Eye (tissue), 1 donor: Measurements from ENCODE around the gene OR4F15.
"Not testable (repeated sequence)": the region's sequence is repeated elsewhere in the genome, so short reads cannot be mapped to it uniquely, and the experiment has no call there.

ENCODE experiments used
- DNase-seq: peaks from one replicate; pipeline ENCODE4 v3.0.0-alpha.2; 2015

Gene OR4F15, protein sequence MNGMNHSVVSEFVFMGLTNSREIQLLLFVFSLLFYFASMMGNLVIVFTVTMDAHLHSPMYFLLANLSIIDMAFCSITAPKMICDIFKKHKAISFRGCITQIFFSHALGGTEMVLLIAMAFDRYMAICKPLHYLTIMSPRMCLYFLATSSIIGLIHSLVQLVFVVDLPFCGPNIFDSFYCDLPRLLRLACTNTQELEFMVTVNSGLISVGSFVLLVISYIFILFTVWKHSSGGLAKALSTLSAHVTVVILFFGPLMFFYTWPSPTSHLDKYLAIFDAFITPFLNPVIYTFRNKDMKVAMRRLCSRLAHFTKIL

DNA sequence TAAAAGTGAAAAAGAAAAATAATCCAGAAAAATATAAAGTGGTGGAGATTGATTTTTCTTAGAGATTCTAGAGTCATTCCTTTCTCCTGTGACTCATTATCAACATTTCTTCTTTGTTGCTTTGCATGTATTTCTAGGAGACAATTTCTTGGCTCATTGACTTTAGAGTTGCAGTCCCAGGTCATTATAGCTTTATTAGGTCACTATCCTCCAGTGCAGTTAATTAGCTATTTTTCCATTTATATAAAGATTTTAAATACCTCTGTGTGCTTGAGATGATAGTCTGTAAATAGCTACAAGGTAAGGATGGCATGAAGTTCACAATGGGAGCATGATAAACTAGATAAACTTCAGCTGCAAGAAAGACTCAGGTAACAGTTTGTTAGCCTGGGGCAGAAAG, at the start of gene OR4F15:
OR4F15 (plus strand) TSS at position 301 of the 400 bp plus-strand sequence. CDS start 5,985 bp downstream, outside the sequence.
- DNase-seq: no peak

DNA sequence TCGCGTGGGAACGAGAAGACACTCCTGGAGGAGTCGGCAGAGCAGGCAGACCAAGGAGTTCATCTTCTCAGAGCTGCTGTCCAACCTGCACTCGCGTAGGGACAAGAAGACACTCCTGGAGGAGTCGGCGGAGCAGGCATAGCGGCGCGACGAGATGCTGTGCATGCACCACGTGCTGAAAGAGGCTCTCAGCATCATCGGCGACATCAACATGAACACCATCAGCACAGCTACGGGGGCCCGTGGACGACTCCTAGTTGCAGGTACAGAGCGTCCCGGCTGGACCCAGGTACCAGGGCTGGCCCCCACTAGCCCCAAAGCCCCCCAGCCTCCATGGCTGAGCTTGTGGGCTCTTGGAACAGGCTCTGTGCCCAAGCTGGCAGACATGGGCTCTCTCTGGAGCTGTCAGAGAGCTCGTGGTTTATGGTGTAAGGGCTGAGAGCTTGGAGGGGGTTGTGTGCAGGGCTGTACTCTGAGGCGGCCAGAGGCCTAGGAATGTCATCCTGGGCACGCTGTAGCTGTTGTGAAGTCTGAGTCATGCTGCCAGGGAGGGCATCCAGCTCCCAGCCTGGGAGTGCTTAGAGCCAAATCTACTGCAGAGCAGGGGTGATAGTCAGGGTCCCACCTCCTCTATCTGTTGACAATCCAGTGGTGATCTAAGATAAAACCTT, 47.2 kb upstream of the OR4F15 start:
- DNase-seq: not testable (repeated sequence)

GRCh38 chr15:101765340-101765671, 46.7 kb upstream of the OR4F15 start:
- DNase-seq: not testable (repeated sequence)

- no peak for DNase-seq
These were observed 46.1 kb upstream of the OR4F15 start for GRCh38 chr15:101765772-101766456.

GRCh38 chr15:101767083-101767640, 44.8 kb upstream of the OR4F15 start:
- DNase-seq: not testable (repeated sequence)

GRCh38 chr15:101772921-101773320, 39.1 kb upstream of the OR4F15 start:
- no peak for DNase-seq

DNA sequence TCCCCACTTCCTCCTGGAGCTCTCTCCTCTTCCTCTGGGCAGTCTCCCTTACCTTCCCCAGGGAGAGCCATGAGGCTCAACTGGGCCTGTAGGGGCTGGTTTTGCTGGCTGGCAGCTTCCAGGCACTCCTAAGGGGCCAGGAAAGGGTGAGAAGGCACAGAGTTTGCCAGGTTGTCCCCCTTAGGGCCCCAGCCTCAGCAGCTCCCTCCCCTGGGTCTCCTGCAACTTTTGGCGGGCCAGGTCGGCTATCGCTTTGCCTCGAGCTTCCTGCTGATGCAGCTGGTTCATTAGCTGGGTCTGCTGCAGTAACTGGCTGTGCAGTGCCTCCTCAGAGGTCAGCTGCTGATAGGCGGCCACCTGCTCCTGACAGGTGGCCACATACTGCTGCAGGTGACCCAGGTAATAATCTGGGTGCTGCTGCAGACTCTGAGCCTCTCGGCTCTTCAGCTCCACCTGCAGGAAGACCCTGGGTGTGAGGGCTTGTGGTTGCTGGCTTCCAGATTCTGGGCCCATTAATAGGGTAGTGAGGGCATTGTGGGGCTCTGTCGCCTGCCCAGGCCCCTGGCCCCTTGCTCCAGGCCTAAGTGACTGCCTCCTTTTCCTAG, 38.4 kb upstream of the OR4F15 start:
- DNase-seq: no peak

- DNase-seq: no peak
These were observed 36.9 kb upstream of the OR4F15 start for GRCh38 chr15:101775136-101775535.

DNA sequence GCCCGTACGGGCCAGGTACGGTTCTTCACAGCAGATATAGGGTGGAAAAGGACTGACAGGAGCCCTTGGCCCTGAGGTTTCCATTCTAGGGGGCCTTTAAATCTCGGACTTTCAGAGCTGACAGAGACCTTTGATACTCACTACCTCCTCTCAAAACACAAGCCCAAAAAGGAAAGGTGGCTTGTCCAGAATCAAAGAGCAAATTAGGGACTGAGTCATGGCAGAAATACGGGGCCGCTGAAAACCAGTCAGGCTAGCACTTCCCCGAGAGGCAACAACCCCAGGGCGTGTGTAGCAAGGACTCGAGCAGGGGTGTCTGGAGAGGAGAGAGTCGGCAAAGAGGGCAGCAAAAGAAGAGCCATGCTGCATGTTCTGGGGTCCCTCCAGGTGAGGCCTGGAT, 33.4 kb upstream of the OR4F15 start:
- not testable (repeated sequence) for DNase-seq

DNA sequence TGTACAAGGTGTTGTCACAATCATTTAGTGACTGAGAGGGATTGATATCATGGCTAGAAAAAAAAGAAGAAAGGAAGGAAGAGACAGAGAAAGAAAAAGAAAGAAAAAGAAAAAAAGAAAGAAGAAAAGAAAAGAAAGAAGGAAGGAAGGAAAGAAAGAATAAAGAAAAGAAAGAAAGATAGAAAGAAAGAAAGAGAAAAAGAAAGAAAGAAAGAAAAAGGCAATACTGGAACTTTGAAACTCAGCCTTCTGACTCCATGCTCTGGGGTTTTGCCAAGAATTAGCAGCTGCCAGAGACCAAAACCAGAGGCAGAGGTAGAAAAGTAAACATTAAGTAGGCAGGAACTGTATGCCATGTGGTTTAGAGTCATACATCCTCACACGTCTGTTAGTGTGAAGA, 31.8 kb upstream of the OR4F15 start:
- DNase-seq: not testable (repeated sequence)

GRCh38 chr15:101781928-101782327, 30.1 kb upstream of the OR4F15 start:
- DNase-seq: no peak

DNA sequence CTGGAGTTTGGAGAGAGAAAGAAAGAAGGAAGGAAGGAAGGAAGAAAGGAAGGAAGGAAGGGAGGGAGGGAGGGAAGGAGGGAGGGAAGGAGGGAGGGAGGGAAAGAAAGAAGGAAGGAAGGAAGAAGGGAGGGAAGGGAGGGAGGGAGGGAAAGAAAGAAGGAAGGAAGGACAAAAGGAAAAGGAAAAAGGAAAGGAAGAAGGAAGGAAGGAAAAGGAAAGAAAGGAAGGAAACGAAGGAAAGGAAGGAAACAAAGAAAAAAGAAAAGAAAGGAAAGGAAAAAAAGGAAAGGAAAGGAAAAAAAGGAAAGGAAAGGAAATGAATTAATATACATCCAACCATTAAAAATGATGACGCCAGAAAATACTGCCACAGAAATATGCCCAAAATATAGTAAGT, 27.4 kb upstream of the OR4F15 start:
- DNase-seq: no peak

GRCh38 chr15:101786422-101786821, 25.6 kb upstream of the OR4F15 start:
- not testable (repeated sequence) for DNase-seq

DNA sequence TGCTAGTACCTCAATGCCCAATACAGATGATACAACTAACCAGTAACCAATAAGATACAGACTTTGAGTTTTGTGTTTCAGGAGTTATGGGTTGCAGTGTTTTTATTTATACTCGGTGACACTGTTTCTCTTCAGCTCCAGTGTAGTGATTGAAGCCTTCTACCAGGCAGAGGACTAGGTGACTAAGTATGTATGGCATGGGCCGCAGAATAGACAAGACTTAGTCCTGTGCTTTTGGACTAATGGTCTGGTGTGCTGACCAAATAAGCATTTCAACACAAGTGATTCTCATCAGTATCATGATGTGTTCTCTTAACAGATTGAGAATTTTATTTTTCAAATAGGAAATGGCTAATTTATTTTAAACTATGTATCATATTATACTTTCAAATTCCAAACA, 24.0 kb upstream of the OR4F15 start:
- DNase-seq: not testable (repeated sequence)

GRCh38 chr15:101788503-101789269, 23.3 kb upstream of the OR4F15 start:
- DNase-seq: not testable (repeated sequence)

DNA sequence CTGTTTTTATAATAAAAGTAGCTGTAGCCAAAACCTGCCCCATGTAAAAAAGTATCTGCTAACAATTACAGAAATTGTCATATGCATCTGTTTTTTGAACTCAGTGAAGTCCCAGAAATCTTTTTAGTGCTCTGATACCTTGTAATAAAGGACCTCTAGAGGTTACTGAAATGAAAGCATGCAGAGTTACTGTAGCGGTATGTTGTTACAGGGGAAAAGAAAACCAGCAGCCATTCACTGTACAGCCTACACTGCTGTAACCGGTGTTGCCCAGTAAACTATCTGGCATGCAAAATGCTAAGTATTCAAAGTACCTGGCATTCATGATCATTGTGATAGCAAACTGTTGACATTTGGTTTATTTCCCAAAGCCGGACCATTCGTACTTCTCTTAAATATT, 21.3 kb upstream of the OR4F15 start:
- not testable (repeated sequence) for DNase-seq

- DNase-seq: not testable (repeated sequence)
These were observed 18.0 kb upstream of the OR4F15 start for GRCh38 chr15:101793981-101794380.

- DNase-seq: no peak
These were observed 16.5 kb upstream of the OR4F15 start for GRCh38 chr15:101795455-101795854.

DNA sequence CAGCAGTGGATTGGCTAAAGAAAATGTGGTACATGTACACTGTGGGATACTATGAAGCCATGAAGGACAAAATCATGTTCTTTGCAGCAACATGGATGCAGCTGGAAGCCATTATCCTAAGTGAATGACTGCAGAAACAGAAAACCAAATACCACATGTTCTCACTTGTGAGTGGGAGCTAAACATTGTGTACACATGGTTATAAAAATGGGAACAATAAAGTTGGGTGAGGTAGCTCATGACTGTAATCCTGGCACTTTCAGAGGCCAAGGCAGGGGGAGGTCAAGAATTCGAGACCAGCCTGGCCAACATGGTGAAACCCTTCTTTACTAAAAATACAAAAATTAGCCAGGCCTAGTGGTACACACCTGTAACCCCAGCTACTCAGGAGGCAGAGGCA, 12.3 kb upstream of the OR4F15 start:
- no peak for DNase-seq

DNA sequence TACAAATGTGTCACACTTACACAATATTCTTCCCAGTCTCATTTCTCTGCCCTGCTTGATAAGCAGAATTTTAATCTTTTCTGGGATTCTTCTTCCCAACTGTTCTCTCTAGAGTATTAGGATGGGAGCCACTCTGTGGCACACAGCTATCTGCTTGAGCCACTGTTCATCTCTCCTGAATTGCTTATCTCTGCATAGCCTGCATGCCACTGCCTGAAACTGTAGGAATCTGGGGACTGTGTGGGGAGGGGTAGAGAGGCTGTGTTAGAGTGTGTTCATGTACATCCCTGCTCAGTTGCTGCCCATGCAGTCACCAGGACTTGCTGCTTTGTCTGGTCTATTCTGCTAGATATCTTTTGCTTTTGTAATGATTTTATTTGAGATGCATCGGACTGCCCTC, 11.0 kb upstream of the OR4F15 start:
- no peak for DNase-seq

DNA sequence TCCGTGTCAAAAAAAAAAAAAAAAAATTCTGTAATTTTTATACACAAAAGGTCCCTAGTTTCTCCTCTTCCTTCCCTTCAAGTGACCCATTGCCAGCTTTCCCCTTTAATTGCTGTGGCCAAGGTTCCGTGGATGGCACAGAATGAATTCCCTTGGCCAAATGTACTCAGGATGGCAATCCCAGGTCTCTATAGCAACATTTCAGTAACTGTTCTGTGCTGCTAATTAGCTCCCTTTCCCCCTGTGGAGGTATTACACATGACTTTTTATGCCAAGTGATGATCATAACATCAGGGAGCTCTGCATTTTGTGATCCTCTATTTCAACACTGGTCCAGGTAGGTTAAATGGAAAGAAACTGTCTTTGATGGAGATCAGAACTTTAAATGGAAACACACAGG, 8.8 kb upstream of the OR4F15 start, which contains the start of gene OR4F6:
OR4F6 (plus strand) TSS at position 301 of the 400 bp plus-strand sequence. CDS start 2,211 bp downstream, outside the sequence.
- DNase-seq: no peak

- no peak for DNase-seq
These were observed 8.3 kb upstream of the OR4F15 start for GRCh38 chr15:101803676-101804075.
